ENCODE results near the gene UBN2.

GRCh38 chr7:139284252-139284896 is 53.3 kb downstream of the UBN2 start:
- TF ChIP-seq CTCF (IDR thresholded peaks at IDR 0.05) (no peak), POLR2A (IDR thresholded peaks at IDR 0.05) (no peak)

Measured in lower leg skin (tissue), 3 donors.